ENCODE results near the gene CDH15. TPM values are rescaled to one million over a fixed set of nuclear protein-coding genes. Genes with fewer than 3 reads are reported as not detected.

CDH15 gene, protein sequence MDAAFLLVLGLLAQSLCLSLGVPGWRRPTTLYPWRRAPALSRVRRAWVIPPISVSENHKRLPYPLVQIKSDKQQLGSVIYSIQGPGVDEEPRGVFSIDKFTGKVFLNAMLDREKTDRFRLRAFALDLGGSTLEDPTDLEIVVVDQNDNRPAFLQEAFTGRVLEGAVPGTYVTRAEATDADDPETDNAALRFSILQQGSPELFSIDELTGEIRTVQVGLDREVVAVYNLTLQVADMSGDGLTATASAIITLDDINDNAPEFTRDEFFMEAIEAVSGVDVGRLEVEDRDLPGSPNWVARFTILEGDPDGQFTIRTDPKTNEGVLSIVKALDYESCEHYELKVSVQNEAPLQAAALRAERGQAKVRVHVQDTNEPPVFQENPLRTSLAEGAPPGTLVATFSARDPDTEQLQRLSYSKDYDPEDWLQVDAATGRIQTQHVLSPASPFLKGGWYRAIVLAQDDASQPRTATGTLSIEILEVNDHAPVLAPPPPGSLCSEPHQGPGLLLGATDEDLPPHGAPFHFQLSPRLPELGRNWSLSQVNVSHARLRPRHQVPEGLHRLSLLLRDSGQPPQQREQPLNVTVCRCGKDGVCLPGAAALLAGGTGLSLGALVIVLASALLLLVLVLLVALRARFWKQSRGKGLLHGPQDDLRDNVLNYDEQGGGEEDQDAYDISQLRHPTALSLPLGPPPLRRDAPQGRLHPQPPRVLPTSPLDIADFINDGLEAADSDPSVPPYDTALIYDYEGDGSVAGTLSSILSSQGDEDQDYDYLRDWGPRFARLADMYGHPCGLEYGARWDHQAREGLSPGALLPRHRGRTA
- total RNA-seq = 0.16 TPM

DNA sequence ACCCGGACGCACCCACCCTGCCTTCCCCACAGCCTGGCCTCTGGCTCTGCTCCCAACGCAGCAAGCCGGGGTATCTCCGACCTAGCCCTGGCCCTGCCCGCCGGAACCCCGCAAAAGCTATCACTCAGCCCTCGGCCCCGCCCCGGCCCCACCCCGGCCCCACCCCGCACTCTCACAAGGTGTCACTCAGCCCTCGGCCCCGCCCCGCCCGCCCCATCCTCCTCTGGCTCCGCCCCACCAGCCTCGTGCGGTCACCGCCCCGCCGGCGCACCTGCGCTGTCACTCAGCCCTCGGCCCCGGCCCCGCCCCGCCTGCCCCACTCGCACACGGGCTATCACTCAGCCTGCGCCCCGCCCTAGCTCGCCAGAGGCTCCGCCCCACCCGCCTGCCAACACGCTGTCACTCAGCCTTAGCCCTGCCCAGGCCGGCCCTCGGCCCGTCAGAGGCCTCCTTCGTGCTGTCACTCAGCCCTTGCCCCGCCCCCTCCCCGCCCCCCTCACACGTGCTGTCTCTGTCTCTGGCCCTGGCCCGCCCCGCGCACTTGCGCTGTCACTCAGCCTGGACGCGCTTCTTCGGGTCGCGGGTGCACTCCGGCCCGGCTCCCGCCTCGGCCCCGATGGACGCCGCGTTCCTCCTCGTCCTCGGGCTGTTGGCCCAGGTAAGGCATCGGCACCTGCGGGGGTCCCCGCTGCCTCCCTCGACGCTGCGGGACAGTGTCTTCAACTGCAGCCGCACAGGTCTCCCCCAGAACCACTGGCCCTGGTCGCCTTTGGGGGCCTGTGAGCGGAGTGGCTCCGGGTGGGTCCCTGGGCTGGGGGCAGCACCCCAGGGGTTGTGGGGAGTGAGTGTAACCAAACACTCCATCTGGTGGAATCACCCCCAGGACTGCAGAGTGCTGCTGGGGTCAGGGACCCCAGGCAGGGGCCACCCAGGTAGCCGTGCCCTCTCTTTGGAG is at the start of gene CDH15:
CDH15 (plus strand) TSS at position 533 of the 955 bp plus-strand sequence; CDS start at position 617, 84 bp downstream.
- DNase-seq = peak; percentile 80

DNA sequence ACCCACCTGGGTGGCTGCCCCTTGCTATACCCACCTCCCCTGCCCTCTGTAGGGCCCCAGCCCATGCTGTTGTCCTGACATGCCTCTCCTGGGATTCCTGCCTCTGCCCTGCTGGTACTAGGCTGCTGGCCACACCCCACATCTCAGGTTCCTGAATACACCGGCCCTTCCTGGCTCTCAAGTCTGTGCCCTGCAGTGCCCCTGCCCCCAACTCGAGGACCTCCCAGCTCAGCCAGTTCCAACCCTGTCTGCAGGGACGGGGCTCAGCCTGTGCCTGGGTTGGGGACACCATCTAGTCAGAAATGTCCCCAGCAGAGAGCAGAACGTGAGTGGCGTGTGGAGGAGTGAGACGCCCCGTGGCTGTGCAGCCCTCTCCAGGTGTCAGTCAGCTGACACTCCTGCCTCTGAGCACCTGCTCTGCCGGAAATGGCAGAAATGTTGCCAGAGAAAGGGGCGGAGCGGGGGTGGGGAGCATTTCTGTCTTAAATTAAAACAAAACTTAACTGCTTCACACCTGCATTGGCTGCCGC is 49.2 kb upstream of the CDH15 start:
- DNase-seq = no peak

DNA sequence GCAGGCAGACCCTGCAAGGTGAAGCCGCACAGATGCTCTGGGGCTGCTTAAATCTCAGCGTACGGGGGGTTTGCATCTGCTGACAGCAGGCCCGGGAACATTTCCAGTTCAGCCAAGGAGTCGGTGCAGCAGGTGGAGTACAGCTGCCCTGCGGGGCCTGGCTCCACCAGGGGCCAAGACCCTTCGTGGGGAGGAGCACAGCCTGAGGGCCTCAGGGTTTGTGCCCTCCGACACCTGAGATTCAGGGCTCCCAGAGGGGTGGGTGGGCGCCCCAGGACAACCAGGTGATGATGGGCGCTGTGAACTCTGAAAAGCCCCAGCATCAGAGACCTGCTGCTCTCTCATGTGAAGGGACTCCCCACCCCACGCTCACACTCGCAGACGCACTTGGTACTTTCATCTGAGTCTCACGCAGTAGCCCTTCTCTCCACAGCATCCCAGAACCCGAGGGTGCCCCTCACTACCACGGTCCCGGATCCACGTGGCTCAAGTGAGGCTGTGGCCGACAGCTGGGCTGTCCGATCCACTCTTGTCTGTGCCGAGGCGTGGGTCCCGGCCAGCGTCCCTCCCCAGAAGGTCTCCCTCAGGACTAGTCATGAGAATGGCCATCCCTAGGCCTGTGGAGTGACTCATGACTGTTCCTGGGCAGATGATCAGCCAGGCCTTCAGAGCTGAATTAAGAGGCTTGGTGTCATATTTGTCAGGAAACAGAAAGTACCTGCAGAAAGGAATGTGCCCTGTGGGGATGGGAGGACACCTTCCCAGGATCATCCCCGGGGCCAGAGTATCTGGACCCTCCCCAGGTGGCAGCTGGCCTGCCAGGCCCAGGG is 48.3 kb upstream of the CDH15 start:
- DNase-seq = no peak

GRCh38 chr16:89123831-89124100 is 47.8 kb upstream of the CDH15 start:
- DNase-seq = no peak

DNA sequence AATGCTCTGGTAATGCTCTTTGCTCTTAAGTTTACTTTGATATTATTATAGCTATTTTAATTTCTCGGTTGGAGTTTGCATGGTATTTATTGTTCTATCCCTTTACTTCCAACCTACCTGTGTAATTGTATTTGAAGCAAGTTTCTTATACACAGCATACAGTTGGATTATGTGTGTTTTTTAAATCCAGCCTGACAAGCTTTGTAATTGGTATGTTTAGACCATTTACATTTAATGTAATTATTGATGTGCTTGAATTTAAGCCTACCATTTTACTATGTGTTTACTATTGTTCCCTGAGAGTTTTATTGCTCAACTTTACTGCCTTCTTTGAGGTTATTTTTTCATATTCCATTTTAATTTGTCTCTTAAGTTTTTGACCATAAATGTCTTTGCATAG is 42.2 kb upstream of the CDH15 start:
- DNase-seq = no peak

- no peak for DNase-seq
Measured at GRCh38 chr16:89130448-89130847, 41.1 kb upstream of the CDH15 start.

DNA sequence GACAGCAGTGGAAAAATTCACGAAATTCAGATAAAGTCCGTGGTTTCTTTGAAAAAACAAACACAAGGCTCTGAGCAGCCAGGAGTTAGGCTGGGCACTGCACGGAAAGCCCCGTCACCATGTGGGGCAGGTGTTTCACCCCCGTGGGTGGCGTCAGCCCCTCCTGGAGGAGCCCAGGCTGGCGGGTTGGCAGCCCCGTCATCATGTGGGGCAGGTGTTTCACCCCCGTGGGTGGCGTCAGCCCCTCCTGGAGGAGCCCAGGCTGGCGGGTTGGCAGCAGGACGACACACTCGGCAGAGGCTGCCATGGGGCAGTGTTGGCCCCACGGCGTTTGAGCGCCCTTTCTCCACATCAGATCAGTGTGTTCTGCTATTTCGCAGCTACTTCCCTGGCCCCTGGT is 39.8 kb upstream of the CDH15 start:
- DNase-seq = no peak

GRCh38 chr16:89132194-89133005 is 39.1 kb upstream of the CDH15 start:
- no peak for DNase-seq

DNA sequence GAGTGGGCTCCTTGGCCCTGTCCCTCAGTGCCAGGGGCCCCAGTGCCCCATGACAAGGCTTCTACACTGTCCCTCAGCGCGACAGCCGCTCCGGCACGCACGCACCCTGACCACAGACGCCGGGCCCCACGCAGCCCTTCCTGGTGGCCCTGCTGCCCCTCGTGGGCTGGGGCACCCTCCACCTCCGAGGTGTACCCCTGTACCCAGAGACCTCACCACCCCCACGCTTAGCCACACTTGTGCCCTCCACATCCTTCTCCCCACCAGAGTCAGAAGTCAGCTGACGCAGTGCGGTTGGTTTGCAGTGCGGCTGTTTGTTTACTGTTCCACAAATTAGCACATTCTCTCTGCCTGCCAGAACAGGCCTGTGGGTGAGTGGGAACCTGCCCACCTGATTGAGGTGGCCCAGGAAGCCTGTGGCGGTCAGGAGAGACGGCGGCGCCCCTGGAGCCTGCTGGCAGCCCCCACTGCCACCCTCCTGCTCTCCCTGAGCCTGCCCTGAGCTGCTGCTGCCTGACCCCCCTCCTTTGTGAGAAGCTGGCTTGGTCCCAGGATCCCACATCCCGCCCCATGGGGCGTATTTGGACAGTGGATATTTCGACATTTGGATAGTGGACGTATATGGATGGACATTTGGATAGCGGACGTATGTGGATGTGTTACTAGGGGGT is 38.0 kb upstream of the CDH15 start:
- DNase-seq = no peak

GRCh38 chr16:89134269-89134668 is 37.3 kb upstream of the CDH15 start:
- no peak for DNase-seq

GRCh38 chr16:89135166-89135565 is 36.4 kb upstream of the CDH15 start:
- DNase-seq = no peak

- no peak for DNase-seq
Measured at GRCh38 chr16:89135971-89136765, 35.4 kb upstream of the CDH15 start.

GRCh38 chr16:89136931-89137330 is 34.6 kb upstream of the CDH15 start:
- DNase-seq = no peak

- DNase-seq = no peak
Measured at GRCh38 chr16:89137666-89138512, 33.7 kb upstream of the CDH15 start.

GRCh38 chr16:89138513-89138795 is 33.1 kb upstream of the CDH15 start:
- no peak for DNase-seq

DNA sequence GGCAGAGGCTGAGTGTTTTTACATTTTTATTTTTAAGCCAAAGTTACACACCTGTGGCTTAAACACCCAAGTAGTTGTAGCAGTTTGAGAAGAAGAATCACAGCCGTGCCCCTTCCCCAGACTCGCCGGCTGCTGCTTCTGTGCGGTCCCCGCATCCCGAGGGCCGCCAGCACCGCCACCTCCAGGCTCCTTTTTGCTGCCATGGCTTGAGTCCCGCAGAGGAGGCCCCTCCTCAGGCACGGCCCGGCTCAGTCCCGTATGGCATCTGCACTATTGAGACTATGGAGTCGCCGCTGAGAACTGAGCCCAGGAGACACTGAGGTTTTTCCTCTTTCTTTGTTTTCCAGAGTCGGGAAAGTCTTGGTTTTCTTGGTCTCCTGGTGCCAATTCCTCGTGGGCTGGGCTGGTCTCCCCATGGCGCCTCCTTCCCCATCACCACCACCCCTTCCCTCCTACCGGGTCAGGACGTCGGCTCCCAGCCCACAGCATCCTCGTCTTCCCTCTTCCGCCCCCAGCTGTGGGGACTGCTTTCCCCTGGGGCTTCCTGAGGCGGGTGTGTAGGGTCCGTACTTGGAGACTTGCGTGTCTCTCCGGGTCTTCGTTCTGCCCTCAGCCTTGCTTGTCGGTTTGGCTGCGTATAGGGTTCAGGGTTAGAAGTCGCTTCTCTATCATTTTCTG is 32.6 kb upstream of the CDH15 start:
- DNase-seq = no peak

- DNase-seq = no peak
Measured at GRCh38 chr16:89139907-89140361, 31.6 kb upstream of the CDH15 start.

DNA sequence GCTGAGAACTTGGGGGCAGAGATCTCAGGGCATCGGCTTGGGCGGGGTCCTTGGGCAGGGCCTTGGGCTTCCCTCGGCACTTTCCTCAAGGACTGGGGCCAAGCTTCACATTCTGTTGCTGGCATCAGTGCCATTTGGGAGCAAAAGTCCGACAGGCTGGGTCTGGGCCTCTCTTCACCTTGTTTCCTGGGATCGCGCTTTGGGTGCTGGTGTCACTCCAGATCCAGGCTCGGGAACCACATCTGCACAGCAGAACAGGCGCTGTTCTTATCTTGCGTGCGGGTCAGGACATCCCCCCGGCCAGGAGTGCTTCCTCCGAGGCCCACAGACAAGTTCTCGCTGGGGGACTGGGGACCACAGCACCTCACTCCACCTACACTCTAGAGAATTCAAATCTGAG is 31.1 kb upstream of the CDH15 start:
- no peak for DNase-seq

Measured in occipital lobe (tissue), 2 donors.